Measurements from ENCODE around the gene NANS. TPM values are rescaled to one million over a fixed set of nuclear protein-coding genes. Genes with fewer than 3 reads are reported as not detected.
"Not testable (repeated sequence)": the region's sequence is repeated elsewhere in the genome, so short reads cannot be mapped to it uniquely, and the experiment has no call there.

Gene NANS
- total RNA-seq, 1 donor from 2014 or later = 54.8 TPM

DNA sequence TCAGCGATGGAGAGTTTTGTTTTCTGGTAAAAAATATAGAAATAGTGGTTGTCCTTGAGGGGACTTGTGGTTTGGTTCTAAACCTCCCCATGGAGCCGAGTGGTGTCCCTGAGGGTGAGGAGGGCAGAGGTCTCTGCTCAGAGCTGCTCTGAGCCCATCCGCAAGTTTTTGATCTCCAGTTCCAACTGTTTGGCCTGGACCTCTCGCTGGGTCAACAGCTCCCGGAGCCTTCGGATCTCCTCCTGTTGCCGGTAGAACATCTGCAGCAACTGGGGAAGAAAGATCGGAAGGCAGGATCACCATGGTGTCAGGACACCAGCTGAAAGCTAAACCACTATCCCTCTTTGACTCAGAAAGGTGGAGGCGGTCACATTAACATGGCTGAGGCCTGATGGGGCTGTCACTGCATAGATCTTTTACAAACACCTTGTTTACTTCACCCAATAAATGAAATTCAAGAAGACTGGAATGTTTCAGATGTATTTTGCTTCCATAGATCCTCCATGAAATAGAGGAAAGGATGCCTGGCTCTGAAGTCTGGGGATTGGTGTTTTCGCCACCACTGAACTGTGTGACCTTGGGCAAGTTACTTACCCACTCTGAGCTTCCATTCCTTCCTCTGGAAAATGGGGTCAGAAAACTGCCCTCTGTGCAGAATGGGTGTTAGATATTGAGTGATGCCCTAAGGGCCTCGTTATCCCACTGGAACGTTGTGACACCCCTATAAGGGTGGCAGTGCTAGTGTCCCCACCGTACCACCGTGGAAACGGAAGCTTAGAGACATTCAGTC, 68.3 kb downstream of the NANS start:
- peaks cover 5% of the 10 kb centered on the region for H3K36me3 Mint-ChIP-seq (ENCODE audit: low read depth)
- no peaks in the 10 kb centered on the region for H3K9me3 Mint-ChIP-seq (ENCODE audit: low read depth)
- H3K4me3 Mint-ChIP-seq (ENCODE audit: unreplicated experiment) = no peak overlapping the region
- DNase-seq (ENCODE audit: low spot score) = peak; percentile 53
- TF ChIP-seq, protein P1, sequence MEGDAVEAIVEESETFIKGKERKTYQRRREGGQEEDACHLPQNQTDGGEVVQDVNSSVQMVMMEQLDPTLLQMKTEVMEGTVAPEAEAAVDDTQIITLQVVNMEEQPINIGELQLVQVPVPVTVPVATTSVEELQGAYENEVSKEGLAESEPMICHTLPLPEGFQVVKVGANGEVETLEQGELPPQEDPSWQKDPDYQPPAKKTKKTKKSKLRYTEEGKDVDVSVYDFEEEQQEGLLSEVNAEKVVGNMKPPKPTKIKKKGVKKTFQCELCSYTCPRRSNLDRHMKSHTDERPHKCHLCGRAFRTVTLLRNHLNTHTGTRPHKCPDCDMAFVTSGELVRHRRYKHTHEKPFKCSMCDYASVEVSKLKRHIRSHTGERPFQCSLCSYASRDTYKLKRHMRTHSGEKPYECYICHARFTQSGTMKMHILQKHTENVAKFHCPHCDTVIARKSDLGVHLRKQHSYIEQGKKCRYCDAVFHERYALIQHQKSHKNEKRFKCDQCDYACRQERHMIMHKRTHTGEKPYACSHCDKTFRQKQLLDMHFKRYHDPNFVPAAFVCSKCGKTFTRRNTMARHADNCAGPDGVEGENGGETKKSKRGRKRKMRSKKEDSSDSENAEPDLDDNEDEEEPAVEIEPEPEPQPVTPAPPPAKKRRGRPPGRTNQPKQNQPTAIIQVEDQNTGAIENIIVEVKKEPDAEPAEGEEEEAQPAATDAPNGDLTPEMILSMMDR (IDR thresholded peaks at IDR 0.05) = no peak
- no peaks in the 10 kb centered on the region for H3K4me1 Mint-ChIP-seq (ENCODE audit: low read depth)
- no peak overlapping the region for H3K27ac Mint-ChIP-seq (ENCODE audit: unreplicated experiment)
- no peaks in the 10 kb centered on the region for H3K27me3 Mint-ChIP-seq (ENCODE audit: low read depth)

- peaks cover 7% of the 10 kb centered on the region for H3K36me3 Mint-ChIP-seq (ENCODE audit: low read depth)
- H3K4me1 Mint-ChIP-seq (ENCODE audit: low read depth) = no peaks in the 10 kb centered on the region
- H3K9me3 Mint-ChIP-seq (ENCODE audit: low read depth) = no peaks in the 10 kb centered on the region
- peak; percentile 66 for DNase-seq (ENCODE audit: low spot score)
- no peak overlapping the region for H3K27ac Mint-ChIP-seq (ENCODE audit: unreplicated experiment)
- TF ChIP-seq, protein P1 (IDR thresholded peaks at IDR 0.05) = no peak
- no peaks in the 10 kb centered on the region for H3K27me3 Mint-ChIP-seq (ENCODE audit: low read depth)
- H3K4me3 Mint-ChIP-seq (ENCODE audit: unreplicated experiment) = no peak overlapping the region
These were observed 70.7 kb downstream of the NANS start for GRCh38 chr9:98127226-98127625.

DNA sequence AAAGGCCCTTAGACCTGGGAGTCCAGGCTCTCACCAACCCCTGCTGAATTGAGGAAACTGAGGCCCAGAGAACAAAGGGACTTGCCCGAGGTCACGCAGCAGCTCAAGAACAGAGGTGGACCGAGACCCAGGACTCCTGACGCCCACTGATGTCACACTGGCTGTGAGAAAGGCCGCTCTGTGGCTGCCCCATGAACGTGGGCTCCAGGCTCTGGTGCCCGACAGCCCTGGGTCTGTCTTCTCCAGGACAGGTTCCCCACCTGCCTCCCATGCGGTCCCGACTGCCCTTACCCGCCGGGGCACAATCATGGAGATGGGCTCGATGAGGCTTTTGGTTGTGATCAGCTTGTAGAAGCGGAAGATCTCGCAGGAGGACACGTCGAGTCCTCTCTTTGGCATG, 71.8 kb downstream of the NANS start:
- H3K27ac Mint-ChIP-seq (ENCODE audit: unreplicated experiment) = no peak overlapping the region
- H3K36me3 Mint-ChIP-seq (ENCODE audit: low read depth) = peaks cover 7% of the 10 kb centered on the region
- DNase-seq (ENCODE audit: low spot score) = peak; percentile 60
- no peaks in the 10 kb centered on the region for H3K4me1 Mint-ChIP-seq (ENCODE audit: low read depth)
- no peaks in the 10 kb centered on the region for H3K9me3 Mint-ChIP-seq (ENCODE audit: low read depth)
- no peak overlapping the region for H3K4me3 Mint-ChIP-seq (ENCODE audit: unreplicated experiment)
- TF ChIP-seq, protein P1 (IDR thresholded peaks at IDR 0.05) = no peak
- no peaks in the 10 kb centered on the region for H3K27me3 Mint-ChIP-seq (ENCODE audit: low read depth)

DNA sequence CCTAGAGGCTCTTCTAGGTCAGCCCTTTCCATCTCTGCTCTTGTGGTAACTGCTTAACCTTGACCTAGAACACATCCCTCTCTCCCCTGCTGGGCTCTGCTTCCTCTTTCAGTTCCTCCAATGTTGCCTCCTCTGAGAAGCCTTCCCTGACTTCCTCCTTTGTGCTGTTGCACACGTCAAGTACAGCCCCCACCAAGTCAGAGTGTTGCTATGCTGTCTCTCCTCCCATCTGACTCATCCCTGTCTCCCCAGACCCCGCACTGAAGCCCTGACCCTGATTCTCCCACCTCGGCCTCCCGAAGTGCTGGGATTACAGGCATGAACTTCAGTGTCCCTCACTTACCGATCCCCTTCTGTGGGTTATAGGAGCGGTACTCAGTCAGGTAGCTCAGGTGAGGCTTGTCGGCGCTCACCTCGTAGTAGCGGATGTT, 72.9 kb downstream of the NANS start:
- H3K4me3 Mint-ChIP-seq (ENCODE audit: unreplicated experiment) = no peak overlapping the region
- no peaks in the 10 kb centered on the region for H3K4me1 Mint-ChIP-seq (ENCODE audit: low read depth)
- peak; percentile 39 for DNase-seq (ENCODE audit: low spot score)
- no peaks in the 10 kb centered on the region for H3K9me3 Mint-ChIP-seq (ENCODE audit: low read depth)
- peaks cover 9% of the 10 kb centered on the region for H3K36me3 Mint-ChIP-seq (ENCODE audit: low read depth)
- TF ChIP-seq, protein P1 (IDR thresholded peaks at IDR 0.05) = no peak
- no peak overlapping the region for H3K27ac Mint-ChIP-seq (ENCODE audit: unreplicated experiment)
- H3K27me3 Mint-ChIP-seq (ENCODE audit: low read depth) = no peaks in the 10 kb centered on the region

DNA sequence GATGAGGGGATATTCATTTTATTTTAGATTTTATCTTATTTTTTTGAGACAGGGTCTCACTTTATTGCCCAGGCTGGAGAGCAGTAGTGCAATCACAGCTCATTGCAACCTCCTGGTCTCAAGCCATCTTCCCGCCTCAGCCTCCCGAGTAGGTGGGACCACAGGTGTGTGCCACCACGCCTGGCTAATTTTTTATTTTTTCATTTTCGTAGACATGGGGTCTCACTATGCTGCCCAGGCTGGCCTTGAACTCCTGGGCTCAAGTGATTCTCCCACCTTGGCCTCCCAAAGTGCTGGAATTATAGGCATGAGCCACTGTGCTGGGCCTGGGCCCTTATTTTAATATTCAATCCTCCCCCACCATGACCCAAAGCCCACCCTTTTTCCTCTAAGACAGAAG, 73.5 kb downstream of the NANS start:
- not testable (repeated sequence) for H3K36me3 Mint-ChIP-seq (ENCODE audit: low read depth); H3K4me1 Mint-ChIP-seq (ENCODE audit: low read depth); H3K27me3 Mint-ChIP-seq (ENCODE audit: low read depth); H3K9me3 Mint-ChIP-seq (ENCODE audit: low read depth); H3K27ac Mint-ChIP-seq (ENCODE audit: unreplicated experiment); H3K4me3 Mint-ChIP-seq (ENCODE audit: unreplicated experiment)
- peak; percentile 38 for DNase-seq (ENCODE audit: low spot score)
